ENCODE measurements around the gene RASGRP3.
A peak's percentile ranks its signal among the peaks of the same experiment; 100 is the strongest.

DNA sequence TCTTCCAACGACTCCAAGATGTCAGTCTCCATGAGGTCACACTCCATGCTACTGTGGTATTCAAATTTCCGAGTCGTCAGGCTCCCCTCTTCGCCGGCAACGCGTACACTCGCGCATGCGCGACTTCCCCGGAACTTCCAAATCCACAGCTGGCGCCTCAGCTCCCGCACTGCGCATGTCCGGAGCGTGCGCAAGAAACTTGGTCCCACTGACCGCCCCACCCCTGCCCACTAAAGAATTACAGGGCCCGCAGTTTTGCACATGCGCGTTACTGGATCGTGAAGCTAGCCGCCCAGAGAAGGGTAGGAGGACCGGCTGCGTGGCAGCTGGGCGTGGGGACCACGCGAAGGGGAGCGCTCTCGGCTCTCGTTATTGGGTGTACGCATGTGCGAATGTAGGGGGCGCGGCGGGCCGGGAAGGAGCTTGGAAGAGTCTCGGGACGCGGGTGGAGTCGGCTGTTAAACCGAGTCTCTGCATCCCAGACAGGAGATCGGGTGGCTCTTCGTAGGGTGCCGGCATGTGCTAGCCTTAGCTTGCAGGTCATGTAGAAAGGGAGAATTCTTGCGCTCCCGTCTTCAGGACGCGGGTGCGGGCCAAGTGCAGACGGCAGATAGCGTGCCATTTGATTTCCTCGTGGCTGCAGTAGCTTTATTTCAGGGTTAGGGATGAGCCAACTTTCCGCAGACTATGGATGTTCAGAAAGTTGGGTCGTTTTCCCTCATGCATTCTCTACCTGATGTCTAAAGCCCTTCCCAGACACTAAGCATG lies 122.9 kb downstream of the RASGRP3 start, which contains the start of gene FAM98A:
- TF ChIP-seq POLR2AphosphoS5 (IDR thresholded peaks at IDR 0.05) = peak in 1 of 2 donors; percentile 87
- TF ChIP-seq CTCF (IDR thresholded peaks at IDR 0.05) = no peak
- TF ChIP-seq EP300 (IDR thresholded peaks at IDR 0.05) = no peak
- TF ChIP-seq POLR2A (IDR thresholded peaks at IDR 0.05; ENCODE audit: low read depth) = peak; percentile 9
